ENCODE data around the gene BCL2L12. TPM values are rescaled to one million over a fixed set of nuclear protein-coding genes. Genes with fewer than 3 reads are reported as not detected.
"Not testable (repeated sequence)": the region's sequence is repeated elsewhere in the genome, so short reads cannot be mapped to it uniquely, and the experiment has no call there.

Gene BCL2L12, protein sequence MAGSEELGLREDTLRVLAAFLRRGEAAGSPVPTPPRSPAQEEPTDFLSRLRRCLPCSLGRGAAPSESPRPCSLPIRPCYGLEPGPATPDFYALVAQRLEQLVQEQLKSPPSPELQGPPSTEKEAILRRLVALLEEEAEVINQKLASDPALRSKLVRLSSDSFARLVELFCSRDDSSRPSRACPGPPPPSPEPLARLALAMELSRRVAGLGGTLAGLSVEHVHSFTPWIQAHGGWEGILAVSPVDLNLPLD
- total RNA-seq, result 10 to 100 TPM; 64.6 to 71.2 (median 71.1) TPM

DNA sequence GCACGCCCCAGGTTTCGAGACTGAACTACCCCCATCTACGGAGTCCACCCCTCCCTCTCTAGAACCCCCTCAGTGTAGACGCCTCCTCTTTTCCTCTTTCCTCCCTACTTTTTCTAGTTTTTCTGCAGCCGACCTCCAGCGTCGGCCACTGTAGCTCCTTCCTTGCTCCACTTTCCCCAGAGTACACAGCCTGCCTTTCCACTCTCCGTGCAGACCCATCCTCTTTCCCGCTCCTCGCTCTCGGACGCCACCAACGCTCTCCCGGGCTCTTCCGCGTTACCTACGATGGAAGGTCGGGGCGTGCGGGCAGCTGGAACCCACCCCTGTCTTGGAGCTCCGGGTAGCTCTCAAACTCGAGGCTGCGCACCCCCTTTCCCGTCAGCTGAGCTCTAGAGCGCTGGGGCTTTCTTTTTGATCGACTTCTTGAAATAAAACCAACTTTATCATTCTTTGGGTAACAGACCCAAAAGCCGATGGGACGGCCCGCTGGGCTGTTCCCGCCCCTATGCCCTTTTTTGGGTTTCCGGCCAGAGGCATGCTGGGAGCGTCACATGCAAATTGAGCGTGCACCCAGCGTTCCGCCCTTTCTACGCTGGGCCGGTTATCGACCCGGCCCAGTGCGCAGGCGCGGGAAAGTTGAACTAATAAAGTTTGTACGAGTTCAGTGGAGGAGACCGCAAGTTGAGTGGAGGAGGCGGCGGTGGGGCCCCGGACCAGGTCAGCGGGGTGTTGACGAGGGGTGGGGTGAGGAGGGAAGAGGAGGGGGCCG lies at the start of gene BCL2L12, which contains the start of gene IRF3:
Gene BCL2L12 (plus strand): TSS at position 583 of the 769 bp plus-strand sequence. CDS start 760 bp downstream, outside the sequence.
Gene IRF3 (minus strand): TSS at position 507 of the 769 bp plus-strand sequence. CDS start 1,019 bp downstream, outside the sequence.
- peak; percentile 88 to 90 for ATAC-seq

DNA sequence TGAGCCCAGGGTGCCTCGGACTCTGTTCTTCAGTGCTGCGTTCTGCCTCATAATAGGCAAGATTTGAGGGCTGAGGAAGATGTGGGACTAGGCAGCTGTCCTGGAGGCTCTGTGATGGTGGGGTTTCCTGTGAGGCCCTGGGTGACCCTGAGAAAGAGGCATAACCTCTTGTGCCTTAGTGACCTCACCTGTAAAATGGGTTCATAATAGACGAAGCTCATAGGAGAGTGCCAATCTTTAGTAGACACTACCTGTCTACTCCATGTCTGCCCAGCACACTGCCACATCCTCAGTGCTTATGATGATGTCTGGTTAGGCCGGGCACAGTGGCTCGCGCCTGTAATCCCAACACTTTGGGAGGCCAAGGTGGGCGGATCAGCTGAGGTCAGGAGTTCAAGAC lies 49.2 kb upstream of the BCL2L12 start:
- Mint-ChIP-seq H3K9me3 (no peaks in the 10 kb centered on the region), H3K4me1 (ENCODE audit: low read depth) (peaks cover 17% of the 10 kb centered on the region), H3K27me3 (ENCODE audit: low read depth) (no peaks in the 10 kb centered on the region), H3K36me3 (ENCODE audit: insufficient read depth) (peaks cover 36% of the 10 kb centered on the region), H3K4me3 (no peak overlapping the region)
- DNase-seq, result no peak
- ATAC-seq, result no peak

More for the DNA sequence above, at the start of gene BCL2L12, which contains the start of gene IRF3:
- Mint-ChIP-seq H3K9me3 (no peaks in the 10 kb centered on the region), H3K36me3 (ENCODE audit: insufficient read depth) (peaks cover 4% of the 10 kb centered on the region), H3K27me3 (ENCODE audit: low read depth) (no peaks in the 10 kb centered on the region), H3K4me3 (peak within 1 kb of the TSS; percentile 95), H3K4me1 (ENCODE audit: low read depth) (peaks cover 37% of the 10 kb centered on the region)
- DNase-seq, result peak; percentile 100

DNA sequence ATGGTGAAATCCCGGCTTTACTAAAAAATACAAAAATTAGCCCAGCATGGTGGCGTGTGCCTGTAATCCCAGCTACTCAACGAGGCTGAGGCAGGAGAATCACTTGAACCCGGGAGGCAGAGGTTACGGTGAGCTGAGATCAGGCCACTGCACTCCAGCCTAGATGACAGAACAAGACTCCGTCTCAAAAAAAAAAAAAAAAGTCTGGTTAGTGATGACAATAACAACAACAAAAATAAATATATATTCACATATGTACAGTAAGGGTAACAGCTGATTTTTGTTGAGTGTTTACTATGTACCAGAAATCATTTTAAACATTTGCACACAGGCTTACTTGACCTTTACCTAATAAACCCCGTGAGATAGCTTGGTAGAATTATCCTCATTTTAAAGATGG lies 48.8 kb upstream of the BCL2L12 start:
- DNase-seq, result no peak
- H3K4me1 Mint-ChIP-seq (ENCODE audit: low read depth), result peaks cover 17% of the 10 kb centered on the region
- no peak overlapping the region for H3K4me3 Mint-ChIP-seq
- no peak for ATAC-seq
- no peaks in the 10 kb centered on the region for H3K27me3 Mint-ChIP-seq (ENCODE audit: low read depth)
- H3K9me3 Mint-ChIP-seq, result no peaks in the 10 kb centered on the region
- peaks cover 36% of the 10 kb centered on the region for H3K36me3 Mint-ChIP-seq (ENCODE audit: insufficient read depth)

DNA sequence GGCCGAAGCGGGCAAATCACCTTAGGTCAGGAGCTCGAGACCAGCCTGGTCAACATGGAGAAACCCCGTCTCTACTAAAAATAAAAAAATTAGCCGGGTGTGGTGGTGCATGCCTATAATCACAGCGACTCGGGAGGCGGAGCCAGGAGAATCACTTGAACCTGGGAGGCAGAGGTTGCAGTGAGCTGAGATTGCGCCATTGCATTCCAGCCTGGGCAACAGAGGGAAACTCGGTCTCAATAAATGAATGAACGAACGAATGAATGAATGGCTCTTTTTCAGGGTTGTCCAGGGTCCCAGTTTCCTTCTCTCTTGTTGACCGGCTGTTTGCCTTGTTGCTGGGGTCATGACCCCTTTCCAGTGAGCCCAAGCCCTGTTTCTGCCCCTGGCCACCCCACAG lies 47.9 kb upstream of the BCL2L12 start:
- H3K36me3 Mint-ChIP-seq (ENCODE audit: insufficient read depth), result peaks cover 35% of the 10 kb centered on the region

DNA sequence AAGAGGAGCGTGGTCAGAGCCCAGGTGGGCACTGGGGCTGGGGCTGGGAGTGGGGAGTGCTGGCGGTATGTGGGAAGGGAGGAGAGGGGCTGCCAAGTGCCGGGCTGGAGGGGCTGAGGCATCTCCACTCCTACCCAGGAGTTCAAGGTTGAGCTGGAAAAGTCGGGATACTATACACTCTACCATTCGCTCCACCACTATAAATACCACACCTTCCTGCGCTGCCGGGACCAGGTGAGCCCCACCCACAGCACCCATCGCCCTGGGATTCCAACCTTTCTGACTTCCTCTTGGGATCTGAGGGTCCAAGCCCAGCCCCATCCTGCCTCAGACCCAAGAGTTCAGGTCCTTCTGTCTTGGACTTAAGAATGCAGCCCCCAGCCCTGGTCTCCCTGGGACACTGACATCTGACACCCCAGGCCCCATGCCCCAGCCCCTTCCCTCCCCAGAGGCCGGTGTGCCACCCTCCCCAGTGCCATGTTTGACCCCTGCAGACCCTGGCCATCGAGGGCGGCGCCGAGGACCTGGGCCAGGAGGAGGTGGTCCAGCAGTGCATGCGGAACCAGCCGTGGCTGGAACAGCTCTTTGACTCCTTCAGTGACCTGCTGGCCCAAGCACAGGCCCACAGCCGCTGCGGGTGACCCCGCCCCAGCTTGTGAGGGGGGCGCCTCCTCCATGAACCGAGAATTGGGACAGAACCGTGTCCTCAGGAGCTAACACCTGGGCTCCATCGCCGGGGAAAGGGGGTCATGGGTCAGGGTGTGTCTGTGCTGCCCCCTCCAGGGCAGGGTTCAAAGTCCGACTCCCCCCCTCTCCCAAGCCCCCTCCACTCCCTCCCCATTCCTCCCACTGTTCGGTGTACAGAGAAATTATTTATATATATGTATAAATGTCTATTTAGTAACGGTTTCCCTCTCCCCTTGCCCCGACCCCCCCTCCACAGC lies 40.5 kb upstream of the BCL2L12 start:
- Mint-ChIP-seq H3K4me3 (no peak overlapping the region), H3K4me1 (ENCODE audit: low read depth) (no peaks in the 10 kb centered on the region), H3K9me3 (no peaks in the 10 kb centered on the region), H3K27me3 (ENCODE audit: low read depth) (no peaks in the 10 kb centered on the region), H3K36me3 (ENCODE audit: insufficient read depth) (peaks cover 10% of the 10 kb centered on the region)
- DNase-seq (no peak), ATAC-seq (no peak)

More for the DNA sequence above, 47.9 kb upstream of the BCL2L12 start:
- H3K4me3 Mint-ChIP-seq; H3K27me3 Mint-ChIP-seq (ENCODE audit: low read depth); DNase-seq; ATAC-seq; H3K9me3 Mint-ChIP-seq: not testable (repeated sequence)
- peaks cover 13% of the 10 kb centered on the region for H3K4me1 Mint-ChIP-seq (ENCODE audit: low read depth)

DNA sequence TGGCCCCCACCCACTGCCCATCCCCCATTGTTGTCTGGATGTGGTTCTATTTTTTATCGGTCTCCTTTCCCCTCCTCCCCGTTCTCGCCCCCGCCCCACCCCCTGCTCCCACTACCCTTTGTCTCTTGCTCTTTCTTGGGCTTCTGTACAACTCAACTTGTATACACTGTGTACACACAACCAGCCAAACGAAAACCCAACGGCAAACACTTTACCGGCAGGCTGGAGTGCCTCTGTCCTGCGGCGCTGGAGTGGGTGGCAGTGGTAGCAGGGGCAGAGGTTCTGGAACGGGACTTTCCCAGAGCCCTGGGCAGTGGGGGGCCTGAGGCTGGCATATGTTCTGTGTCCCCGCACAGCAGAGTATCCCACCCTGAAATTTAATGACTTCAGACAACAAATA lies 39.5 kb upstream of the BCL2L12 start:
- Mint-ChIP-seq H3K4me3 (no peak overlapping the region), H3K27me3 (ENCODE audit: low read depth) (no peaks in the 10 kb centered on the region), H3K9me3 (no peaks in the 10 kb centered on the region), H3K36me3 (ENCODE audit: insufficient read depth) (peaks cover 10% of the 10 kb centered on the region), H3K4me1 (ENCODE audit: low read depth) (no peaks in the 10 kb centered on the region)
- ATAC-seq (no peak), DNase-seq (no peak)

DNA sequence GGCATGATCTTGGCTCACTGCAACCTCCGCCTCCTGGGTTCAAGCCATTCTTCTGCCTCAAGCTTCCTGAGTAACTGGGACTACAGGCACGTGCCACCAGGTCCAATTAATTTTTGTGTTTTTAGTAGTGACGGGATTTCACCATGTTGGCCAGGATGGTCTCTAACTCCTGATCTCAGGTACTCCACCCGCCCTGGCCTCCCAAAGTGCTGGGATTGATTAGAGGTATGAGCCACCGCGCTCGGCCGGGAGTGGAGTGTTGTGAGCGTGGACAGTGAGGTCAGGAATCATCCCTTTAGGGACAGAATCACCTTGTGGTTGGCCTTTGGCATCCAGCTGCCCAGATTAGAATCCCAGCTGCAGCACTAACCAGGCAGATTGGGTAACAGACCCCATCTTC lies 36.1 kb upstream of the BCL2L12 start:
- no peaks in the 10 kb centered on the region for H3K9me3 Mint-ChIP-seq
- H3K36me3 Mint-ChIP-seq (ENCODE audit: insufficient read depth), result peaks cover 5% of the 10 kb centered on the region
- DNase-seq, result no peak
- H3K4me1 Mint-ChIP-seq (ENCODE audit: low read depth), result no peaks in the 10 kb centered on the region
- no peak for ATAC-seq
- H3K27me3 Mint-ChIP-seq (ENCODE audit: low read depth), result no peaks in the 10 kb centered on the region
- H3K4me3 Mint-ChIP-seq, result no peak overlapping the region

DNA sequence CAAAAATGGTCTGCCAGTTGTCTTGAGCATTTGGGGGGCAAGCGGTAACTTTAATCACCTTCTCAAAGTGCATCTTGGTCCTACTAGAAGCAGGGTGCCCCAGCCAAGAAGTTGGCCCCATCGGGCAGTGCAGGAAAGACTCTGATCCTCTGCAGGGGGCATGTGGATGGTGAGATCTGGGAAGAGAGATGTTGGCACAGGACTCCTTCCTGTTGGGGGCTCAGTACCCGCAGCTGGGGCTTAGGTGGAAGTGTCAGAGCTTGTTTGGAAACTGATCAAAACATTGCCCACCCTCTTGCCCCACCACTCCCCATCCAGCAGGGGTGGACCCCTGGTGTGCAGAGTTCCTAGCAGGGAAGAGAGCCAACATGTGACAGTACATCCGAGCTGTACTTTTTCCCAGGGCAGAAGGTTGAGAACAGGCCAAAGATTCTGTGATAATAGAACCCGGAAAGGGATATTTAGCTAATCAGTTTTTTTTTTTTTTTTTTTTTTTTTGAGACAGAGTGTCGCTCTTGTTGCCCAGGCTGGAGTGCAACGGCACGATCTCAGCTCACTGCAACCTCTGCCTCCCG lies 34.6 kb upstream of the BCL2L12 start:
- DNase-seq (no peak), ATAC-seq (no peak)
- Mint-ChIP-seq H3K4me3 (no peak overlapping the region), H3K36me3 (ENCODE audit: insufficient read depth) (peaks cover 5% of the 10 kb centered on the region), H3K27me3 (ENCODE audit: low read depth) (no peaks in the 10 kb centered on the region), H3K9me3 (no peaks in the 10 kb centered on the region), H3K4me1 (ENCODE audit: low read depth) (no peaks in the 10 kb centered on the region)

DNA sequence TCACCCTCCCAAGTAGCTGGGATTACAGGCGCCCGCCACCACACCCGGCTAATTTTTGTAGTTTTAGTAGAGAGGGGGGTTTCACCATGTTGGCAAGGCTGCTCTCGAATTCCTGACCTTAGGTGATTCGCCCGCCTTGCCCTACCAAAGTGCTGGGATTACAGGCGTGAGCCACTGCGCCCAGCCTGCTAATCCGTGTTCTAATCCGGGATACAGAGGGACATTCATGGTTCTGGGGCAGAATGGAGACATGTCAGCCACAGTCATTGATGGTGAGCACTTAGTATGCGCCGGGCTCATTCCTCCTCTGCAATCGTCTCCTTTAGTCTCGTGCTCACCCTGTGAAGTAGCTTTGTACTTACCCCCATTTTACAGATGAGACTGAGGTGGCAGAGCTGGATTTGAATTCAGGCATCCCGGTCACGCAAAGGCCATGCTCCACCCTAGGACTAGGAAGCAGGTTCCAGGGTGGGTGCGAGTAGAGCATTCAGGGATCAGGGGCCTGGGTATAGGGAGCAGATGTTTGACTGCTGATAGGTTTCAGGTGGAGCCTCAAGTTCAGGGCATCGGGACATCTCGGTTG lies 34.0 kb upstream of the BCL2L12 start:
- H3K4me3 Mint-ChIP-seq, result no peak overlapping the region
- DNase-seq, result no peak
- ATAC-seq, result no peak
- H3K9me3 Mint-ChIP-seq, result no peaks in the 10 kb centered on the region
- no peaks in the 10 kb centered on the region for H3K4me1 Mint-ChIP-seq (ENCODE audit: low read depth)
- no peaks in the 10 kb centered on the region for H3K27me3 Mint-ChIP-seq (ENCODE audit: low read depth)
- H3K36me3 Mint-ChIP-seq (ENCODE audit: insufficient read depth), result peaks cover 5% of the 10 kb centered on the region

DNA sequence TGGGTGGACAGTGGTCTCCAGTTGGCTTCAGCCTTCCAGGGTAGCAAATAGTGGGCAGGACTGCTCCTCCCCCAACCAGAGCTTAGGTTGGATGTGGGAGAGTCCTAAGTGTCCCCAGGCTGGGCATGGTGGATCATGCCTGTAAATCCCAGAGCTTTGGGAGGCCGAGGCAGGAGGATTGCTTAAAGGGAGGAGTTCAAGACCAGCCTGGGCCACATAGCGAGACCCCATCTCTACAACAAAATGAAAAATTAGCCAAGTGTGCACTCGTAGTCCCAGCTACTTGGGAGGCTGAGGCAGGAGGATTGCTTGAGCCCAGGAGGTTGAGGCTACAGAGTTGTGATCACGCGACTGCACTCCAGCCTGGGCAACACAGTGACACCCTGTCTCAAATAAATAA lies 33.2 kb upstream of the BCL2L12 start:
- Mint-ChIP-seq H3K36me3 (ENCODE audit: insufficient read depth) (peaks cover 4% of the 10 kb centered on the region), H3K9me3 (no peaks in the 10 kb centered on the region), H3K4me3 (no peak overlapping the region), H3K4me1 (ENCODE audit: low read depth) (no peaks in the 10 kb centered on the region), H3K27me3 (ENCODE audit: low read depth) (no peaks in the 10 kb centered on the region)
- DNase-seq (no peak), ATAC-seq (no peak)

DNA sequence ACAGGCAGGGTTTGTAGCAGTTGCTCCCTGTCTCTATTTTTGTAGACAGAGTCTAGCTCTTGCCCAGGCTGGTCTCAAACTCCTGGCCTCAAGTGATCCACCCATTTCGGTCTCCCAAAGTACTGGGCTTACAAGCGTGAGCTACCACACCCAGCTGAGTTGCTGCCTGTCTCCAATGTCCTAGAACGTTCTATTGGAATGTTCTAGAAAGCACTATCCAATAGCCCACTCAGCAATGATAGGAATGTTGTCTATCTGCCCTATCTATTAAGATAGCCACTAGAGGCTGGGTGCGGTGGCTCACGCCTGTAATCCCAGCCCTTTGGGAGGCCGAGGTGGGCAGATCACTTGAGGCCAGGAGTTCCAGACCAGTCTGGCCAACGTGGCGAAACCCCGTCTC lies 32.5 kb upstream of the BCL2L12 start:
- H3K4me3 Mint-ChIP-seq; ATAC-seq; DNase-seq; H3K27me3 Mint-ChIP-seq (ENCODE audit: low read depth); H3K4me1 Mint-ChIP-seq (ENCODE audit: low read depth); H3K9me3 Mint-ChIP-seq; H3K36me3 Mint-ChIP-seq (ENCODE audit: insufficient read depth): not testable (repeated sequence)

DNA sequence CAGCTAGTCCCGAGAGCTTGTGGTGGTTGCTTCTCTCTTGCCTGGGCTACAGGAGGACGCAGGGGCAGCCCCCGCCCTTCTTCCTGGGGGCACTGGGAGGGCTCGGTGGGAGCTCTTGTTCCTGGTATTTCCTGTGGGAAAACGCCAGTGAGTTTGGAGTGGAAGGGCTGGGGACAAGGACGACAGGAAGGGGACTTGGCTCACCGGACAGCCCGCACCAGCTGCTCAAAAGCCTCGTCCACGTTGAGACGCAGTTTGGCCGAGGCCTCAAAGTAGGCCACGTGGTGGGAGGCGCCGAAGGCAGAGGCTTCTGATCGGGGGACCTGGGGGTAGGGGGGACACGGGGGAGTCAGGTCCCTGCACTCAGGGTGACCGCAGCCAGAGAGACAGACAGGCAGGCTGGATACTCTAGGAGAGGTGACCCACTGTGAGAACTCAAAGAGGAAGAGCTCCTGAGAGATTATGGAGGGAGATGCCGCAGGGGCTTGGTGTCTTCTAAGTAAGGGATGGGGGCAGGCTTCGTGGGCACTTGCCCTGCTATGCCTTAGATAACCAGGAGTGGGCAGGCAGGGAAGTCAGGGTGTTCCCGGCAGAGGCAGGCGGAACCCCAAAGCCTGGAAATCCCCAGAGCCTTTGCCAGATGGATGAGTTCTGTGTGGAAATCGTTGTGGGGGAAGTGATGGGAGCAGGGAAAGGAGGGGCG lies 30.1 kb upstream of the BCL2L12 start:
- Mint-ChIP-seq H3K36me3 (ENCODE audit: insufficient read depth) (no peaks in the 10 kb centered on the region), H3K4me1 (ENCODE audit: low read depth) (peaks cover 23% of the 10 kb centered on the region), H3K27me3 (ENCODE audit: low read depth) (no peaks in the 10 kb centered on the region), H3K9me3 (no peaks in the 10 kb centered on the region), H3K4me3 (no peak overlapping the region)
- DNase-seq (no peak), ATAC-seq (no peak)

DNA sequence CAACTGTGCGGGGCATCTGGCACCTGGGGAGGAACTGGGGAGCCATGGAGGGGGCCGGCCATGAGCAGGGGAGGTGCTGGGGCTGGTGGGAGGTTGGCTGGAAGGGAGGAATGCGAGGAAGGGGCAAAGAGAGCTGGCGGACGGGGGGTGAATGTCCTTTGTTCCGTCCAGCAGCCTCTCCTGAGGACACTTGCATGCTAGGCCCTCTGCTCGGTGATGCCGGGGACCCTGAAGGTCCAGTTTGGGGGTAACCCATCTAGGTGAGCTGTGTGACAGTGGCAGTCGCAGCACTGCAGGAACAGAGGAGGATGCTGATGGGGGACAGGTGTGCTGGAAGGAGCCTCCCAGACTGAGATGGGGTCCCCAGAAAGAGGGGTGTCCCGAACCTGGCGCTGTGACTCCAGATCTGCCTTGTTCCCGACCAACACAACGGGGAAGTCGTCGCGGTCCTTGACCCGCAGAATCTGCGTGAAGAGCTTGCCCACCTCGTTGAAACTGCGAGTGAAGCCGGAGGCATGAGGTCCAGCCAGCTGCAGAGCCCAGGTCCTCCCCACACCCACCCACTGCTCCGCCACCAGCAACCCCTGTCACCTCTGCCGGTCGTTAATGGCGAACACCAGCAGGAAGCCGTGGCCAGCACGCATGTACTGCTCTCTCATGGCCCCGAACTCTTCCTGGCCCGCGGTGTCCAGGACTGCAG lies 29.4 kb upstream of the BCL2L12 start:
- H3K9me3 Mint-ChIP-seq, result no peaks in the 10 kb centered on the region
- ATAC-seq (no peak), DNase-seq (no peak)
- peaks cover 27% of the 10 kb centered on the region for H3K4me1 Mint-ChIP-seq (ENCODE audit: low read depth)
- no peaks in the 10 kb centered on the region for H3K27me3 Mint-ChIP-seq (ENCODE audit: low read depth)
- no peaks in the 10 kb centered on the region for H3K36me3 Mint-ChIP-seq (ENCODE audit: insufficient read depth)
- no peak overlapping the region for H3K4me3 Mint-ChIP-seq
